Caco-2 (cell line): ENCODE measurements around the gene TNS4. TPM values are rescaled to one million over a fixed set of nuclear protein-coding genes. Genes with fewer than 3 reads are reported as not detected.

Experiments used
- BruUV-seq: library from RNA; stranded (reverse); fragments of 400-500 nt; replicated peaks from 2 replicates; lab custom pipeline; 2021; lab: Mats Ljungman, UMichigan
- CTCF ChIA-PET: fragments of 300-600 bp; sonication (Branson Sonifier 250); formaldehyde crosslinking; loops from one replicate; lab custom pipeline; 2022; ENCODE audit warnings: antibody characterized with exemption; lab: Charles Lee
- POLR2A ChIA-PET: fragments of 300-600 bp; sonication (Branson Sonifier 250); formaldehyde crosslinking; loops from one replicate; lab custom pipeline; 2022; ENCODE audit warnings: antibody characterized with exemption; lab: Charles Lee
- DNase-seq, 2 experiments: peaks; one replicate each; pipeline versions ENCODE4 v3.0.0 to v3.0.0-alpha.2; 2020 to 2022
- H3K27me3 ChIP-seq: replicated peaks from 2 replicates; pipeline ENCODE4 v1.6.0; 2011; ENCODE audit warnings: low read length; ENCODE audit not compliant: control insufficient read depth, insufficient read depth
- H3K36me3 ChIP-seq: 2 replicates; pipeline ENCODE4 v1.5.1; 2011; ENCODE audit warnings: low read length; ENCODE audit not compliant: control insufficient read depth, insufficient read depth
- H3K4me1 ChIP-seq: fragments of 250-450 bp; sonication (Bioruptor Pico); 2 replicates; pipeline ENCODE4 v1.5.1; 2020; ENCODE audit warnings: mild to moderate bottlenecking
- H3K4me3 ChIP-seq: 2 replicates; pipeline ENCODE4 v1.5.1; 2011; ENCODE audit warnings: low read depth, mild to moderate bottlenecking, control low read depth, low read length
- H3K9me3 ChIP-seq: fragments of 250-450 bp; sonication (Bioruptor Pico); 2 replicates; pipeline ENCODE4 v1.5.1; 2020; ENCODE audit warnings: mild to moderate bottlenecking, moderate library complexity
- H3K27ac Mint-ChIP-seq: one replicate; pipeline ENCODE4 v1.8.0; 2022; ENCODE audit warnings: mixed read lengths; ENCODE audit not compliant: unreplicated experiment
- H3K27me3 Mint-ChIP-seq: one replicate; pipeline ENCODE4 v1.8.0; 2022; ENCODE audit warnings: mixed read lengths; ENCODE audit not compliant: insufficient read depth, unreplicated experiment
- H3K36me3 Mint-ChIP-seq: one replicate; pipeline ENCODE4 v1.8.0; 2022; ENCODE audit warnings: mild to moderate bottlenecking, mixed read lengths; ENCODE audit not compliant: insufficient read depth, unreplicated experiment
- H3K4me1 Mint-ChIP-seq: one replicate; pipeline ENCODE4 v1.8.0; 2022; ENCODE audit warnings: low read depth, mixed read lengths; ENCODE audit not compliant: unreplicated experiment
- H3K4me3 Mint-ChIP-seq: one replicate; pipeline ENCODE4 v1.8.0; 2022; ENCODE audit warnings: mild to moderate bottlenecking, moderate library complexity, mixed read lengths; ENCODE audit not compliant: unreplicated experiment
- H3K9me3 Mint-ChIP-seq: one replicate; pipeline ENCODE4 v1.8.0; 2022; ENCODE audit warnings: mixed read lengths; ENCODE audit not compliant: unreplicated experiment
- CTCF ChIP-seq, 2 experiments: fragments of 200-600 bp in 1 of 2; IDR thresholded peaks; 1 replicate in 1 of 2; 2 replicates in 1 of 2; pipeline versions ENCODE4 v1.5.1 to v1.8.0; 2011 to 2022; ENCODE audit warnings: antibody characterized with exemption in 1 of 2, control low read depth in 1 of 2, inconsistent platforms in 1 of 2, low read depth in 1 of 2, low read length in 1 of 2, mild to moderate bottlenecking in 1 of 2, moderate library complexity in 1 of 2; ENCODE audit not compliant: insufficient read depth in 1 of 2, severe bottlenecking in 1 of 2, unreplicated experiment in 1 of 2
- intact Hi-C: fragments of 100-400 bp; cut with micrococcal nuclease; formaldehyde crosslinking; loops from one replicate; pipeline ENCODE4 v1.10.0; 2022; ENCODE audit not compliant: unreplicated experiment
- total RNA-seq: library from RNA; stranded (reverse); gene quantifications from 2 replicates; pipeline ENCODE4 v1.2.3, GENCODE V29; 2022

The TNS4 gene
- total RNA-seq, 1 experiment from 2014 or later, result not detected

DNA sequence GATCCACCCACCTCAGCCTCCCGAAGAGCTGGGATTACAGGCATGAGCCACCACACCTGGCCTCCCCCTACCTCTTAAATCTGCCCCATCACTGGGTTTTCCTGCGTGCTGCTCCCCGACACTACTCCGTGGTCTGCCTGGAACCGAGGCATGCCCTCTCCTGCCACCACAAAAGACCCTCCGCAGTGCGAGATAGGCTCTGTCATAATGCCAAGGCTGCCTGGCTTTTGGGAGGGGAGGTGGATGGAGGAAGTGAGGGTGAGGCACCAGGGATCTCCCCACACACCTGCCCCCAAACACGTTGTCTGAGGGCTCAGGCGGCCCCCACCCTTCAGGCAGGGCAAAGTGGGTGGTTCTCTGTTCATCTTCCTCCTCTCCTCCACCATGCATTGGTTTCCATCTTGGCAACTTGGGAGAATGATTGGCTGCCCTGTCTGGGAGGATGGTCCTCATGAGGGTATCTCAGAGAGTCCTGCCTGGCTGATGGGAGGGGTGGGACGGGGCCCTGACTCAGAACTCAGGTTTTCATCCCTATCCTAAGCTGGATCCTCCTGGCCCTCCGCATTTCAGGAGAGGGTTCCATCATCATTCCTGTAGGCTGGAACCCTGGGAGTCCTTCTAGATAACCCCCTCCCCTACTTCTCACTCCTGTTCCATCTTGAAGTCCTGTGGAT is 35.0 kb downstream of the TNS4 start:
- Mint-ChIP-seq H3K27me3 (no peaks in the 10 kb centered on the region), H3K9me3 (no peaks in the 10 kb centered on the region), H3K4me3 (no peak overlapping the region), H3K27ac (no peak overlapping the region), H3K36me3 (no peaks in the 10 kb centered on the region), H3K4me1 (no peaks in the 10 kb centered on the region)
- intact Hi-C loops, result no loop called here
- Histone ChIP-seq H3K36me3 (no peaks in the 10 kb centered on the region), H3K9me3 (no peaks in the 10 kb centered on the region), H3K4me3 (no peak overlapping the region), H3K27me3 (no peaks in the 10 kb centered on the region), H3K4me1 (no peaks in the 10 kb centered on the region)
- no peak for DNase-seq
- POLR2A ChIA-PET, result interaction anchor here (0.7 kb wide), 1 partner anchor 50 kb away, joined by 5 read pairs; no protein-coding TSS in a partner anchor
- TF ChIP-seq CTCF (IDR thresholded peaks at IDR 0.05; ENCODE audit: insufficient read depth in 1 of 2, low read depth in 1 of 2, low read length in 1 of 2, severe bottlenecking in 1 of 2, unreplicated experiment in 1 of 2), result no peak
- no TSS peak for BruUV-seq
- CTCF ChIA-PET, result interaction anchor here (0.8 to 1.2 kb wide), 2 partner anchors 11 to 16 kb away, joined by 3 read pairs; no protein-coding TSS in a partner anchor

DNA sequence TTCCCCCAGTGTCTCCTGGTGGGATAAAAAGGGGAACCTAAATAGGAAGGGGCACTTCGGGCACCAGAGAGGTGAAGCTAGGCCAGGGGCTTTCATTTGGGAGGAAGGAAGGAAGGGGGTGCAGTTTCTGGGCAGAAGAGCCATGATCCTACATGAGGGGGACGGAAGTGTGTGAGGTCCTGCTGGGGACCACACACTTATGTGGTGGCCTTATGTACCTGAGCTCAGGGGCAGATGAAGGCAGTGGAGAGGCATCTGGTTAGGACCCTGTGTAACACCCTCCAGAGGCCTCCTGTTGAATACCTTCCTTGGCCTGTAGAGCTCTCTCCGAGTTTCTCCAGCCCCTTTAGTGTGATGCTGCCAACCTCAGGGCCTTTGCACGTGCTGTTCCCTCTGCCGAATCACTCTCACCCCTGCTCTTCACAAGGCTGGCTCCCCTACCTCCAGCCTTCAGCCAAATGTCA is 37.0 kb downstream of the TNS4 start:
- H3K27me3 Mint-ChIP-seq, result no peaks in the 10 kb centered on the region
- CTCF ChIA-PET, result interaction anchor here (0.6 to 1.5 kb wide), 3 partner anchors 11 to 147 kb away, joined by 3 to 11 read pairs (median 9); no protein-coding TSS in a partner anchor

GRCh38 chr17:40463122-40463550 is 38.3 kb downstream of the TNS4 start:
- no peaks in the 10 kb centered on the region for H3K4me1 ChIP-seq
- no peak for DNase-seq

More for the DNA sequence above, 37.0 kb downstream of the TNS4 start:
- Mint-ChIP-seq H3K4me3 (no peak overlapping the region), H3K27ac (no peak overlapping the region), H3K9me3 (no peaks in the 10 kb centered on the region), H3K36me3 (no peaks in the 10 kb centered on the region), H3K4me1 (no peaks in the 10 kb centered on the region)
- Histone ChIP-seq H3K36me3 (no peaks in the 10 kb centered on the region), H3K9me3 (no peaks in the 10 kb centered on the region), H3K4me3 (no peak overlapping the region), H3K4me1 (no peaks in the 10 kb centered on the region), H3K27me3 (no peaks in the 10 kb centered on the region)
- no peak for DNase-seq
- POLR2A ChIA-PET, result no interaction called here
- no TSS peak for BruUV-seq
- intact Hi-C loops, result no loop called here
- no peak for TF ChIP-seq CTCF (IDR thresholded peaks at IDR 0.05; ENCODE audit: insufficient read depth in 1 of 2, low read depth in 1 of 2, low read length in 1 of 2, severe bottlenecking in 1 of 2, unreplicated experiment in 1 of 2)

More at GRCh38 chr17:40463122-40463550, 38.3 kb downstream of the TNS4 start:
- no peaks in the 10 kb centered on the region for H3K36me3 ChIP-seq
- Mint-ChIP-seq H3K9me3 (no peaks in the 10 kb centered on the region), H3K27ac (no peak overlapping the region), H3K27me3 (no peaks in the 10 kb centered on the region), H3K4me3 (no peak overlapping the region), H3K36me3 (no peaks in the 10 kb centered on the region), H3K4me1 (no peaks in the 10 kb centered on the region)
- TF ChIP-seq CTCF (IDR thresholded peaks at IDR 0.05; ENCODE audit: insufficient read depth in 1 of 2, low read depth in 1 of 2, low read length in 1 of 2, severe bottlenecking in 1 of 2, unreplicated experiment in 1 of 2), result no peak
- no peaks in the 10 kb centered on the region for H3K27me3 ChIP-seq
- intact Hi-C loops, result no loop called here
- POLR2A ChIA-PET, result no interaction called here
- no TSS peak for BruUV-seq
- no peak overlapping the region for H3K4me3 ChIP-seq
- no peaks in the 10 kb centered on the region for H3K9me3 ChIP-seq
- CTCF ChIA-PET, result interaction anchor here (0.8 to 1.0 kb wide), 2 partner anchors 19 to 97 kb away, joined by 3 read pairs; no protein-coding TSS in a partner anchor
